Left ventricle myocardium inferior (tissue), 1 donor: ENCODE results near the gene DUS2. TPM values are rescaled to one million over a fixed set of nuclear protein-coding genes. Genes with fewer than 3 reads are reported as not detected.
"Not testable (repeated sequence)": the region's sequence is repeated elsewhere in the genome, so short reads cannot be mapped to it uniquely, and the experiment has no call there.

Source experiments
- DNase-seq: peaks from one replicate; pipeline ENCODE4 v3.0.0-alpha.2; 2020
- H3K27ac ChIP-seq: fragments of 200-600 bp; replicated peaks from 2 replicates; pipeline ENCODE4 v1.8.0; 2021
- H3K27me3 ChIP-seq: fragments of 200-600 bp; 2 replicates; pipeline ENCODE4 v1.8.0; 2021; ENCODE audit warnings: low read depth
- H3K36me3 ChIP-seq: fragments of 200-600 bp; 2 replicates; pipeline ENCODE4 v1.8.0; 2021
- H3K4me1 ChIP-seq: fragments of 200-600 bp; 2 replicates; pipeline ENCODE4 v1.8.0; 2021
- H3K4me3 ChIP-seq: fragments of 200-600 bp; 2 replicates; pipeline ENCODE4 v1.8.0; 2021; ENCODE audit warnings: mild to moderate bottlenecking, moderate library complexity
- H3K9me3 ChIP-seq: fragments of 200-600 bp; replicated peaks from 2 replicates; pipeline ENCODE4 v1.8.0; 2021
- CTCF ChIP-seq: fragments of 200-600 bp; IDR thresholded peaks from 2 replicates; pipeline ENCODE4 v1.8.0; 2021; ENCODE audit warnings: antibody characterized with exemption, mild to moderate bottlenecking, borderline replicate concordance
- intact Hi-C: fragments of 100-400 bp; cut with micrococcal nuclease; formaldehyde crosslinking; loops from one replicate; pipeline ENCODE4 v1.11.0; 2022
- total RNA-seq: library from RNA; stranded (reverse); fragmentation: NEBNext Ultra II Directional; extraction: Animal tissue kit (Norgen Biotek cat#: 25700); gene quantifications from one replicate; pipeline ENCODE4 v1.2.1, GENCODE V29; 2021
- donor health status: DM: no; HTN: yes; CAD: no; lungs with severe emphysema.

DUS2 gene
- total RNA-seq, 1 donor from 2014 or later: 6.8 TPM

- no peaks in the 10 kb centered on the region for H3K36me3 ChIP-seq
- intact Hi-C loops: no loop called here
- no peak for TF ChIP-seq CTCF
- no peaks in the 10 kb centered on the region for H3K27me3 ChIP-seq
- no peaks in the 10 kb centered on the region for H3K9me3 ChIP-seq
- no peak for DNase-seq
- H3K4me3 ChIP-seq: no peak overlapping the region
- peaks cover 4% of the 10 kb centered on the region for H3K4me1 ChIP-seq
- H3K27ac ChIP-seq: peak overlapping the region; percentile 30
Observed at GRCh38 chr16:68005211-68005610, 17.9 kb upstream of the DUS2 start.

GRCh38 chr16:68005786-68006286 is 17.2 kb upstream of the DUS2 start:
- peak overlapping the region; percentile 30 for H3K27ac ChIP-seq
- intact Hi-C loops: no loop called here
- H3K27me3 ChIP-seq: no peaks in the 10 kb centered on the region
- H3K4me3 ChIP-seq: no peak overlapping the region
- H3K9me3 ChIP-seq: no peaks in the 10 kb centered on the region
- DNase-seq: no peak
- TF ChIP-seq CTCF: no peak
- H3K36me3 ChIP-seq: no peaks in the 10 kb centered on the region
- peaks cover under 1% of the 10 kb centered on the region for H3K4me1 ChIP-seq

DNA sequence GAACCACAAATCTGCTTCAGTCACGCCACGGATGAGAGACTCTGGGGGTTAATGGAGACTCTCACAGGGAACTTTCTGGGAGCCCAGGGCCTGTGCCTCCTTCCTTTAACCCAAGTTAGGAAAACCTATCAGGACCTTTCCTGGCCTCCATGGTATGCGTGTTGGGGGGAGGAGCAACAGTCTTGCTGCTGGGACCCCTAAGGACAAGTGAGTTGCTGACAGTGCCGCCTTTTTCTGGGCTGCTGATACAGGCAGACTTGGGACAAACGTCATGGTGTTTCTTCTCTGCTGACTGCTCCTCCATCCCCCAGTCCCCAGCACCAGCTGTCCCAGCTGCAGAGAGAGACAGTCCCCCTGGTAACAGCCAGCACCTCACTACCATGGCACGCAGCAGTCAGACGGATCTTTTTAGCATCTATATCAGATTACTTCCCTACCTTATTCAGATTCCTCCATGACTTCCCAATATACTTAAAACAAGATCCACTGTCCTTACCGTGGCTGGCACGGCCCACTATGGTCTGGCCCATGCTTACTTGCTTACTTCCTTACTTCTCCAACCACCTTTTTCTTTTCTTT is 13.8 kb upstream of the DUS2 start:
- no peak for DNase-seq
- no peaks in the 10 kb centered on the region for H3K4me1 ChIP-seq
- TF ChIP-seq CTCF: no peak
- intact Hi-C loops: no loop called here
- no peak overlapping the region for H3K4me3 ChIP-seq
- no peaks in the 10 kb centered on the region for H3K9me3 ChIP-seq
- no peaks in the 10 kb centered on the region for H3K36me3 ChIP-seq
- no peak overlapping the region for H3K27ac ChIP-seq
- no peaks in the 10 kb centered on the region for H3K27me3 ChIP-seq

DNA sequence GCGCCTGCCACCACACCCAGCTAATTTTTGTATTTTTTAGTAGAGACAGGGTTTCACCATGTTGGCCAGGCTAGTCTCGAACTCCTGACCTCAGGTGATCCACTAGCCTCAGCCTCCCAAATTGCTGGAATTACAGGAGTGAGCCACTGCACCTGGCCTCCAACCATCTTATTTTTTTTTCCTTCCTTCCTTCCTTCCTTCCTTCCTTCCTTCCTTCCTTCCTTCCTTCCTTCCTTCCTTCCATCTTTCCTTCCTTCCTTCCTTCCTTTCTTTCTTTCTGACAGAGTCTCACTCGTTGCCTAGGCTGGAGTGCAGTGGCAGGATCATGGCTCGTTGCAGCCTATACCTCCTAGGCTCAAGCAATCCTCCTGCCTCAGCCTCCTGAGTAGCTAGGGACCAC is 13.2 kb upstream of the DUS2 start:
- intact Hi-C loops, H3K4me1 ChIP-seq, DNase-seq, H3K36me3 ChIP-seq, H3K27me3 ChIP-seq, H3K27ac ChIP-seq, H3K4me3 ChIP-seq, H3K9me3 ChIP-seq: not testable (repeated sequence)

GRCh38 chr16:68013440-68013839 is 9.6 kb upstream of the DUS2 start:
- DNase-seq: no peak
- no peaks in the 10 kb centered on the region for H3K27me3 ChIP-seq
- H3K4me3 ChIP-seq: no peak overlapping the region
- no peak for TF ChIP-seq CTCF
- H3K36me3 ChIP-seq: no peaks in the 10 kb centered on the region
- no peaks in the 10 kb centered on the region for H3K9me3 ChIP-seq
- H3K27ac ChIP-seq: no peak overlapping the region
- H3K4me1 ChIP-seq: no peaks in the 10 kb centered on the region
- intact Hi-C loops: no loop called here

DNA sequence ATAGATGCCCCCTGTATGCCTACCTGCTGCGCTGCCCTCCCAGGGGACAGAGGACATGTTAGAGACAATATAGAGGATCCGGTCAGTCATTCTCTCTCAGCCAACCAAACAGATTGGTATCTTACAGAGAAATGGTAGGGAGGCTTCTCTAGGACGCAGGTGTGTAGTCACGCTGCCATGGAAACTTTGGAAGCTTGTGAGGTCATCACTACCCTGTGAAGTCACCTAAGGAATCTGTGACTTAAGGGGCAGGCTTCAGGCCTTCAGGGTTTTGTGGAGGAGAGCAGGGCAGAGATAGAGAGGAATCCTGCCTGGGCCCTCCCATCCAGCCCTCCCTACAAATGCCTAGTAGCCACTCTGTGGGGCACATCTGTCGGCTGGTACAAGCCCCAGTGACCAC is 7.4 kb upstream of the DUS2 start, which contains the start of gene DPEP2NB:
TSS of gene DPEP2NB (minus strand) at position 231 of the 400 bp plus-strand sequence. CDS start at position 90, 141 bp downstream.
- Histone ChIP-seq H3K9me3 (no peaks in the 10 kb centered on the region), H3K27ac (no peak within 1 kb of the TSS), H3K4me1 (no peaks in the 10 kb centered on the region), H3K27me3 (no peaks in the 10 kb centered on the region), H3K36me3 (no peaks in the 10 kb centered on the region), H3K4me3 (no peak within 1 kb of the TSS)
- no peak for TF ChIP-seq CTCF
- intact Hi-C loops: no loop called here
- DNase-seq: no peak
